ENCODE data around the gene PLB1. TPM values are rescaled to one million over a fixed set of nuclear protein-coding genes. Genes with fewer than 3 reads are reported as not detected.

PLB1 gene
- total RNA-seq, 1 donor from 2014 or later, result 7.2 TPM

DNA sequence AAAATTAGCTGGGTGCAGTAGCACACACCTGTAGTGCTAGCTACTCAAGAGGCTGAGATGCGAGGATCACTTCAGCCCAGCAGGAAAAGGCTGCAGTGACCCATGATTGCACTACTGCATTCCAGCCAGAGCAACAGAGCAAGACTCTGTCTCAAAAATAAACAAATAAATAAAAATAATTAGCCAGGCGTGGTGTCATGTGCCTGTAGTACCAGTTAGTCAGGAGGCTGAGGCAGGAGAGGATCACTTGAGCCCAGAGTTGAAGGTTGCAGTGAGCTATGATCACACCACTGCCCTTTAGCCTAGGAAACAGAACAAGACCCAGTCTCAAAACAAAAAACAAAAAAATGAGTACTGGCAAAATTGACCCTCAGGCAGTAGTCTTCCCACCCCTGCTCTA, 193.9 kb downstream of the PLB1 start:
- DNase-seq (ENCODE audit: low spot score), result no peak

DNA sequence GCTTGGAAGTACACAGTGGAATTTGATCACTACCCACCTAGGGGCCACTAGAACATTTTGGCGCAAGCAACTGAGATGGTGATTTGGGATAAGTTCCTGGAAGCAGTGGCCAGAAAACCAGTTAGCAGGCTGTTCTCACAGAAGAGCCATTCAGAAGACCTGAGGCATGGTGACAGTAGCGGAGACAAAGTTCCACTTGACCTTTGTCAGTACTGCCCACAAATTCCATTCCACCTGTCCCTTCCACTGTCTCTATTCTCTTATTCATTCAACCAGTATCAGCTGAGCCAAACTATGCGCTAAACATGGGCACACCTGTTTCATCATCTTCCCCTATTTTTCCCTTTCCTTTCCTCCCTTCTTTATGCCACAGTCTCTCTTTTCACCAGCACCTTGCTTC, 196.6 kb downstream of the PLB1 start:
- no peak for DNase-seq (ENCODE audit: low spot score)

DNA sequence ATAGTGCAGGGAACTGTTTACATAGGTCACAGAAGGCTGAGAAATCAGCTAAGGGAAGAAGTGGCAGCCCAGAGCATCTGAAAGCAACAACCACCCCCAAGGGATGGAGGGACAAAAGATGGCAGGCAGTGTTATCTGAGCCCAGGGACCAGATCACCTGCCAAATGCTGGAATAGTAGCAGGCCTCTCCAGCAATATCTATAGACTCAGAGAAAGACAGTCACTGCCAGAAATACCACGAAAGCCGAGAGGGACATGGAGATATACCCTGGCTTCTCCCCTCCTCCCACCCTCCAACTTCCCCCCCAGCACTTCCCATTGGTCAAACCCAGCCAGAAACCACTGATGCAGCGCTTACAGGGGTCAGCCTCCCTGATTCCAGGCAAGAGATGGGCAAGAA, 197.4 kb downstream of the PLB1 start:
- no peak for DNase-seq (ENCODE audit: low spot score)

Other genes with a start within 250 kb of the PLB1 start
- gene FOSL2, start 103.2 kb upstream of the PLB1 start, total RNA-seq, result 162 TPM

Measured in mucosa of gallbladder (tissue), 1 donor.